NCI-H2227 (cell line): Measurements from ENCODE around the gene DNAJC2.
A peak's percentile ranks its signal among the peaks of the same experiment; 100 is the strongest.

ENCODE experiments used
- DNase-seq: peaks from one replicate; lab custom pipeline; 2025; ENCODE audit not compliant: unreplicated experiment; lab: John Stamatoyannopoulos, UW

DNAJC2 gene, protein sequence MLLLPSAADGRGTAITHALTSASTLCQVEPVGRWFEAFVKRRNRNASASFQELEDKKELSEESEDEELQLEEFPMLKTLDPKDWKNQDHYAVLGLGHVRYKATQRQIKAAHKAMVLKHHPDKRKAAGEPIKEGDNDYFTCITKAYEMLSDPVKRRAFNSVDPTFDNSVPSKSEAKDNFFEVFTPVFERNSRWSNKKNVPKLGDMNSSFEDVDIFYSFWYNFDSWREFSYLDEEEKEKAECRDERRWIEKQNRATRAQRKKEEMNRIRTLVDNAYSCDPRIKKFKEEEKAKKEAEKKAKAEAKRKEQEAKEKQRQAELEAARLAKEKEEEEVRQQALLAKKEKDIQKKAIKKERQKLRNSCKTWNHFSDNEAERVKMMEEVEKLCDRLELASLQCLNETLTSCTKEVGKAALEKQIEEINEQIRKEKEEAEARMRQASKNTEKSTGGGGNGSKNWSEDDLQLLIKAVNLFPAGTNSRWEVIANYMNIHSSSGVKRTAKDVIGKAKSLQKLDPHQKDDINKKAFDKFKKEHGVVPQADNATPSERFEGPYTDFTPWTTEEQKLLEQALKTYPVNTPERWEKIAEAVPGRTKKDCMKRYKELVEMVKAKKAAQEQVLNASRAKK

GRCh38 chr7:103344453-103345149 lies at the start of gene DNAJC2:
TSS of gene DNAJC2 (minus strand) at chr7:103344767. CDS start at chr7:103344622, 145 bp downstream.
- peak; percentile 96 for DNase-seq

- DNase-seq: no peak
These were observed 47.4 kb upstream of the DNAJC2 start for GRCh38 chr7:103391976-103392375.

DNA sequence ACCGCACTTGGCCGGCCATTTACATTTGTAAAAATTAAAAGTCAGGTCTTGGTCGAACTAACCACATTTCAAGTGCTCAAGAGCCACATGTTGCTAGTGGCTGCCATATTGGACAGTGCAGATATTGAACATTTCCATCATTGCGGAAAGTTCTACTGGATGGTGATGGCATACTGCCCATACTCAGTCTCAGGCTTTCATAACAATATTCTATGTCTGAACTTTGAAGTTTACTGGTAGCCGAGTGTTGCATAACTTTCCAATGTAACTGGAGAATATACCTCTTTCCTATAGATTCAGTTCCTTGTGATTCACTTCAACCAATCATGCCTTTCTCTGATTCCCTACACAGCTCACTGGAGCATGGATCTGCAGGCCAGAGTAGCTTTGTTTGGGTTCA lies 46.6 kb upstream of the DNAJC2 start:
- DNase-seq: no peak

- DNase-seq: no peak
These were observed 44.7 kb upstream of the DNAJC2 start for GRCh38 chr7:103389263-103389662.

DNA sequence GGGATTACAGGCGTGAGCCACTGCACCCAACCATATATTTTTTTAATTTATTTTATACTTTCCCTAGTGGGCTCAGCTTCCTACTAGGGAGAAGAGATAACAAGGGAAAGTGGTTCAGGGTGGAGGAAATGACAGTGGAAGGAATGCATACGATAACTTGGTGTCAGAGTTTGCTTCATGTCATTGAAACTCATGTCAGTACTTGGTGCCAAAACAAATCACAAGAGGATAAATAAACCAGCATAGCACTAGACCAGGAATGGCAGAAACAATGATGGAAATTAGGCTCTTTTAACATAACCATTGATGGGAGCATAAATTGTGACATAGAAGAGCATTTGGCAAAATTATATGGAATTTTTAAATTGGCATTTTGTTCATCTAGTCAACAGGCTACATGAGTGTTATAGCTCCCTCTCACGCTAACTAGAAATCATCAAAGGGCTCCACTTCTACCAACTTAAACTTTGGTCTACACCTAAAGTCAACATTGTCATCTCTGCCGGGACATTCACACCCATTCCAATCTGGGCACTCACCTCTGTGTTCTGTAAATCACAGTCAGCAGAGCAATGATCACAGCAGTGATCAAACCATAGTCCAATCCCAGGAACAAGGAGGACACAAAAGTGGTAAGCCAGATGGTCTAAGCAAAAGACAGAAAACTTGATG lies 44.0 kb upstream of the DNAJC2 start:
- no peak for DNase-seq

DNA sequence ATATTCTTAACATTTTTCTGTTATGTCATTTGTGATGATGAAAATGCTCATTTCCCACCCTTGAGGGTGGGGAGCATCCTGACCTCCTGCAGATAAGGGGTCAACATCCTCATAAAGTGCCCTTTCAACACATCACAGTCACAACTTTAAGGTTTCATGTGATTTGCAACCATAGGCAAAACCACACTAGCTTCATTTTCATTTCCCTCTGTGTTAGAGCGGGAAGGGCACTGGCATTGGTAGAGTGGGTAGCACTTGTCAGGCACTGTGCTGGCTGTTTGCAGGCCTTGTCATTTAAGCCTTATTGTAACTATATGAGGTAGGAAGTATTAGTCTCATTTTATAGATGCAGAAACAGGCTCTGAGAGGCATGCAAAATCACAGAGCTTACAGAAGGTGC lies 42.7 kb upstream of the DNAJC2 start:
- no peak for DNase-seq

GRCh38 chr7:103382032-103382402 lies 37.5 kb upstream of the DNAJC2 start:
- no peak for DNase-seq

- DNase-seq: no peak
These were observed 36.9 kb upstream of the DNAJC2 start for GRCh38 chr7:103381280-103382031.

GRCh38 chr7:103380395-103381191 lies 36.0 kb upstream of the DNAJC2 start:
- no peak for DNase-seq

GRCh38 chr7:103379270-103379975 lies 34.9 kb upstream of the DNAJC2 start:
- DNase-seq: no peak

DNA sequence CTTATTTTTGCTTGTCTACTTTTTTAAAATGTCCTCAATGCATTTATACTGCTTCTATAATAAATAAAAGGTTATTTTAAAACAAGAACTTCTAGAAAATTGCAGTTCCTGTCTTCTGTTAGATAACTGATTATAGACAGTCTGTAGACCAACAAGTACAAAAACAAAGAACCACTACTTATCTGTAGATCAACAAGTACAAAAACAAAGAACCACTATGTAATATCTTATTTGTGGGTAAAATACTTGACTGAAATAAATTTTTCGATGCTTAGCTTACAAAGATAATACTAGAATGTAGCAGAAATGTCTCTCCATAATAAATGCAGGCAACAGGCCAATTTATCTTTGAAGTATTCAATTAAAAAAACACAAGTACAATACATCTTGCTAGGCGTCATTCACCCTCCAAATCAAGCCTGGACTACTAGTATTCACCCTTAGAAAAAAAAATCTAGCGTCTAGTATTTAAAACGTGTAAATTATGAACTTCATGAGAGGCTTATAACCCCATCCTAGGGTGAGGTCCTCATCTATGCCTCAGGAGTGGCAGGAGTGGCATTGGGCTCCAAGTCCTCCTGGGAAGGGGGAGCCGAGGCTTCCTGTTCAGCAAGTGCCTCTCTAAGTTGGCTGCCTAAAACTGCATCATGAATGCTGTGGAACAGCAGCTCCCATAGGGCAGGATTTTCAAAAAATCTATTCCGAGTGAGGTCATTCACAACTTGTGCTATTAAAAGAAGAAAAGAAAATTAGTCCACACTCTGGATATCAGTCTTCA lies 29.5 kb upstream of the DNAJC2 start:
- no peak for DNase-seq

- no peak for DNase-seq
These were observed 24.9 kb upstream of the DNAJC2 start for GRCh38 chr7:103369432-103369831.

DNA sequence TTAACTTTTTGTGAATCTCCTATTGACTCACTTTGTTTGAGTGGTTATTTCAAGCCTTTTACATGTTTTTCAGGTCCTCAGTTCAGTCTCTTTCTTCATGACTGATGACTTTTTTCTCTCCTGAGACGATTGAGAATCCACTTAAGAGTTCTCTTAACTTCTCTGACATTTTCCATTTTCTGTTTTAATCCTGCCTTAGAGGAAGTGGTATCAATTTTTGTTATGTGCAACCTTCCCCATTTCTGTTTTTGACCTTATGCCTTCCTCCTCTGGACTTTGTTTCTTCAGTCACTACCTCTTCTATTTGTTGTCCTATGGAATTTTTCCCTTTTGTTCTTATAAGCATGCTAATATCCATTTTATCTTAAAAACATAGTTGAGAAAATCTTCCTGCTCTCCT lies 5.2 kb upstream of the DNAJC2 start:
- no peak for DNase-seq

DNA sequence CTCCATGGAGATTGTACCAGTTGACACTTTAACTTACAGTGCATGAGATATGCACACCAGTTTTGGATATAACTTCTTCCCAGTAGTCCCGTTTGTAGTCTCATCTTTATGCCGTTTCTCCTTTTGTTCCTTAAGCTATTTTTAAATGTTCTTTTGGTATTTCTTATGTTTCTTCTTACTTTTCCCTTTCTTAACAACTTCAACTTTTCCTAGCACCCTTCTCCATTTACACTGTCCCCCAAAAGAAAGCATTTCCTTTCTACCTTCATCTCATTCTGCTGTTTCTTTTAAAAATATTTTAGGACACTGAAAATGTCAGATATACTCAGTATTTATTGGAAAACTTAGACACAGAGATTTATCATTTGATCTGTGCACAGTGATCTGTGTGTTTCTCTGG lies 4.4 kb upstream of the DNAJC2 start:
- DNase-seq: no peak

DNA sequence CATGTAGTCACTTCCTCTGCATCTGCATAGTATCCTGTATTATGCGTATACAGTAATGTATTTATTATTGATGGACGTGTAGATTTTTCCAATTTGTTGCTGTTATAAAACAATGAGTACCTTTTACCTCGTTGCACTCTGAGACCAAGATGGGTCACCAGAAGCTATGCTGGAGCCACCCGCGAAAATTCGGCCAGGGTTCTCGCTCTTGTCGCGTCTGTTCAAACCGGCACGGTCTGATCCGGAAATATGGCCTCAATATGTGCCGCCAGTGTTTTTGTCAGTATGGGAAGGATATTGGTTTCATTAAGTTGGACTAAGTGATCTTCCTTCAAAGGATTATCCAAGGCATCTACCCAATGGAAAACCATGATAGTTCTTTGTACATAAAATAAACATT lies 3.9 kb upstream of the DNAJC2 start:
- DNase-seq: no peak

- DNase-seq: peak; percentile 95
These were observed 3.1 kb upstream of the DNAJC2 start, which contains the start of gene PSMC2 for GRCh38 chr7:103347507-103348267. TSS of gene PSMC2 (plus strand) at chr7:103347643. CDS start at chr7:103347712, 69 bp downstream.

DNA sequence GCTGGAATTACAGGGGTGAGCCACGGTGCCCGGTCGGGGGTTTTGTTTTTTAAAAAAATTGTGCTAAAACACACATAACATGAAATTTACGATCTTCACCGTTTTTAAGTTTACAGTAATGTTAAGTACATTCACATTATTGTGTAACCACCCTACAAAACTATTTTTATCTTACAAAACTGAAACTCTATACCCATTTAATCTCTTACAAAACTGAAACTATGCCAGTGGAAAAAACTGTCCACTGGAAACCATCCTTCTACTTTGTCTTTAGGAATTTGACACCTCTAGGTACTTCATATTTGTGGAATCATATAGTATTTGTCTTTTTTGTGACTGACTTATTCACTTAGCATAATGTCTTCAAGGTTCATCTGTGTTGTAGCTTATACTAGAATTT lies 1.8 kb upstream of the DNAJC2 start:
- no peak for DNase-seq
